Adipose tissue (tissue), 3 donors: Measurements from ENCODE around the gene TRAP1. TPM values are rescaled to one million over a fixed set of nuclear protein-coding genes. Genes with fewer than 3 reads are reported as not detected.
"Not testable (repeated sequence)": the region's sequence is repeated elsewhere in the genome, so short reads cannot be mapped to it uniquely, and the experiment has no call there.

Experiments used
- H3K27ac ChIP-seq: one replicate; pipeline ENCODE4 v1.5.1; 2013; ENCODE audit warnings: low read depth, low read length
- WGBS, 3 donors: extraction: QIAGEN DNeasy Blood & Tissue Kit; methylation state at CpG; one replicate each; pipeline ENCODE4 v1.1.7; 2013; 5-methylcytosine and 5-hydroxymethylcytosine counted together
- polyA plus RNA-seq, 3 donors: library from polyadenylated mRNA; stranded (reverse); fragments of 200-250 nt; gene quantifications; one replicate each; pipeline ENCODE4 v1.2.3, GENCODE V29; 2013
- donor health status: healthy with polysubstance abuse.
- donor health status: Bipolar disorder and iron deficiency.
- donor health status: healthy.

The TRAP1 gene
- polyA plus RNA-seq, 3 donors: 52.4 to 87.2 (median 65.8) TPM

- 85 to 92% (median 88%) methylated on average over 10 of the region's 10 CpGs for WGBS, 3 donors
Observed at GRCh38 chr16:3722508-3722907, 5.2 kb upstream of the TRAP1 start.

GRCh38 chr16:3720418-3720817, 3.1 kb upstream of the TRAP1 start:
- H3K27ac ChIP-seq: no peak overlapping the region
- 56 to 85% (median 83%) methylated on average over 10 to 11 of the region's 11 CpGs for WGBS, 3 donors

More at GRCh38 chr16:3722508-3722907, 5.2 kb upstream of the TRAP1 start:
- H3K27ac ChIP-seq: no peak overlapping the region

GRCh38 chr16:3718628-3719027, 1.3 kb upstream of the TRAP1 start:
- no peak overlapping the region for H3K27ac ChIP-seq
- 92 to 96% (median 94%) methylated on average over 10 of the region's 10 CpGs for WGBS, 3 donors

- H3K27ac ChIP-seq: peak overlapping the region; percentile 63
- WGBS, 3 donors: 21 to 30% (median 29%) methylated on average over 5 of the region's 5 CpGs
Observed at GRCh38 chr16:3718019-3718391, 681 bp upstream of the TRAP1 start.

GRCh38 chr16:3716831-3717234, 491 bp downstream of the TRAP1 start:
- 0 to 1% (median 1%) methylated on average over 34 of the region's 34 CpGs for WGBS, 3 donors
- H3K27ac ChIP-seq: no peak overlapping the region

- WGBS, 3 donors: 86 to 93% (median 91%) methylated on average over 7 of the region's 7 CpGs
- H3K27ac ChIP-seq: no peak overlapping the region
Observed at GRCh38 chr16:3715430-3715829, 1.9 kb downstream of the TRAP1 start.

GRCh38 chr16:3714378-3714777, 2.9 kb downstream of the TRAP1 start:
- 95 to 98% (median 97%) methylated on average over 10 of the region's 10 CpGs for WGBS, 3 donors
- not testable (repeated sequence) for H3K27ac ChIP-seq

GRCh38 chr16:3713587-3714242, 3.6 kb downstream of the TRAP1 start:
- WGBS, 3 donors: 75 to 91% (median 83%) methylated on average over 15 of the region's 15 CpGs
- no peak overlapping the region for H3K27ac ChIP-seq

GRCh38 chr16:3712861-3713372, 4.4 kb downstream of the TRAP1 start:
- WGBS, 3 donors: 43 to 87% (median 85%) methylated on average over 16 of the region's 16 CpGs
- H3K27ac ChIP-seq: no peak overlapping the region

GRCh38 chr16:3706253-3707012, 10.9 kb downstream of the TRAP1 start:
- H3K27ac ChIP-seq: no peak overlapping the region
- WGBS, 3 donors: 86 to 93% (median 93%) methylated on average over 10 of the region's 10 CpGs

- 95 to 98% (median 96%) methylated on average over 7 of the region's 7 CpGs for WGBS, 3 donors
- H3K27ac ChIP-seq: no peak overlapping the region
Observed at GRCh38 chr16:3702082-3702481, 15.2 kb downstream of the TRAP1 start.

GRCh38 chr16:3701531-3701930, 15.8 kb downstream of the TRAP1 start:
- no peak overlapping the region for H3K27ac ChIP-seq
- 85 to 93% (median 88%) methylated on average over 4 of the region's 4 CpGs for WGBS, 3 donors

GRCh38 chr16:3698941-3699340, 18.4 kb downstream of the TRAP1 start:
- 52 to 86% (median 75%) methylated on average over 4 of the region's 4 CpGs for WGBS, 3 donors
- H3K27ac ChIP-seq: no peak overlapping the region

- 48 to 73% (median 65%) methylated on average over 13 of the region's 13 CpGs for WGBS, 3 donors
Observed at GRCh38 chr16:3696425-3697218, 20.7 kb downstream of the TRAP1 start.

GRCh38 chr16:3695610-3696369, 21.5 kb downstream of the TRAP1 start:
- 27 to 87% (median 82%) methylated on average over 19 of the region's 19 CpGs for WGBS, 3 donors
- H3K27ac ChIP-seq: no peak overlapping the region

More at GRCh38 chr16:3696425-3697218, 20.7 kb downstream of the TRAP1 start:
- H3K27ac ChIP-seq: no peak overlapping the region

- no peak overlapping the region for H3K27ac ChIP-seq
- WGBS, 3 donors: 92 to 94% (median 92%) methylated on average over 9 of the region's 9 CpGs
Observed at GRCh38 chr16:3694051-3694450, 23.3 kb downstream of the TRAP1 start.

GRCh38 chr16:3691761-3692160, 25.6 kb downstream of the TRAP1 start:
- no peak overlapping the region for H3K27ac ChIP-seq
- 74 to 93% (median 80%) methylated on average over 12 of the region's 12 CpGs for WGBS, 3 donors
